ENCODE measurements around the gene TCF7.

The TCF7 gene

DNA sequence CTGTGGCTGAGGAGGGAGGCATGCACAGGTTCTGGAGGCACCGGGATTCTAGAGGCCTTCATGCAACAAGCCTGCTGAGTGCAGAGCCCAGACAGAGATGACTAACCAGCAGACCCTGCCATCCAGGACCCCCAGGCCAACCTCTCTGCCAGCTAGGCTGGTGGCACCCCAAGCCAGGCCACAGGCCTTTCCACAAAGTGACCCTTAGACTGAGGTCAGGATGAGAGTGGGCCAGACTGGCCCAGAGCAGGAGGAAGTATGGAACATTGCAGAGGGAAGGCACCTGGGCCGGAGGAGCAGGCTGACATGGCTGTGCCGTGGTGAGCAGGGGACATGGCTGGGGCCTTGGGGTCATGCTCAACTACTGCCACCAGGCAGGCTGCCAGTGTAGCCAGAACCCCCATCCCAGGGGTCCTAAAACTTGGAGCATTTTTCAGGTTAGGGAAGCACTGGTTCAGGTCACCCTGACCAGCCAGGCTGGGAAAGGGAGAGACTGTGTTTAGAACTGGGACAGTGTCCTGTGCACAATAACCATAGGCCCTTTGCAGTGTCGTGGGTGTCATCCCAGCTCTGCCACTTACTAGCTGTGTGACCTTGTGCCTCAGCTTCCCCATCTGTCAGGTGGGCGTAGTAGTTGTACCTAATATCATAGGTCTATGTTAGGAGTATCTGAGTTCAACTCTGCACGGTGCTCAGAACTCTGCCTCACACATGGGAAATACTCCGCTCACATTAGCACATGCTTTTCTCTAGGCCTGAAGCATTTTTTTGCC lies 17.3 kb downstream of the TCF7 start:
- no peak for DNase-seq

DNA sequence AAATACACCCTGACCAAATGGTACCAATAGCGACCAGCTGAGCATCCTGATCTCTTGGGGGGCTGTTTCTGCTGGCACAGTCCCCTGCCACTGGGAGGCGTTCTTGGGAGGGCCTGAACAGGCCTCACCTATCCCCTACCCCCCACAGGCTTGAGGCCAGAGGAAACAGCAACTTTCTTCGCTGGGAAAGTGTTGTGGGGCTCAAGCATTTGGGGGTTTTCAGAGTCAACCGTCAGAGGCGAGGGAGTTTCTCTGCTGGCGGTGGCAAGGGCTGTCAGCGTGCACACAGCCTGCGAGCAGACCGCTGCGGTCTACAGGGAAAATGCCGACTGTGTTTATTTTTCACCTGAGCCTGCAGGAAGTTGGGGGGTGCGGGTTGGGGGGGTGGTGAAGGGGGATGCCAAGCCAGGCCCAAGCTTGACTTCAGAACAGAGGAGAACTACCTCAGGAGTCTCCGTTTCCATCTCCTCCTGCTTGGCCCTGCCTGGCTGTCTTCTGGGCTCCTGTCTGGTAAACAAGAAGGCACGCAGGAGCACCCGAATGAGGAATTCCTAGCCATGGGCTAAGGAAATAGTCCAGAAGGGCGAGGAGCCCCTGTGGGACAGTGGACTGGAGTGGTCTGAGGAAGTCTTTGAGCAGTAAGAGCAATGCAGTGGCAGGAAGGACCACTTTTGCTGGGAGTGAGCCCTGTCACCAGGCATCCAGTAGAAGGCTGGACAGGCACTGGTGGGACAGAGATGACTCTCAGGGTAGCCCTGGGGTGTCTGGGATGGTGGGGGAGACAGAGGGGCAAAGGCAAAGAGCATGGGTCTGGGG lies 18.1 kb downstream of the TCF7 start:
- no peak for DNase-seq

DNA sequence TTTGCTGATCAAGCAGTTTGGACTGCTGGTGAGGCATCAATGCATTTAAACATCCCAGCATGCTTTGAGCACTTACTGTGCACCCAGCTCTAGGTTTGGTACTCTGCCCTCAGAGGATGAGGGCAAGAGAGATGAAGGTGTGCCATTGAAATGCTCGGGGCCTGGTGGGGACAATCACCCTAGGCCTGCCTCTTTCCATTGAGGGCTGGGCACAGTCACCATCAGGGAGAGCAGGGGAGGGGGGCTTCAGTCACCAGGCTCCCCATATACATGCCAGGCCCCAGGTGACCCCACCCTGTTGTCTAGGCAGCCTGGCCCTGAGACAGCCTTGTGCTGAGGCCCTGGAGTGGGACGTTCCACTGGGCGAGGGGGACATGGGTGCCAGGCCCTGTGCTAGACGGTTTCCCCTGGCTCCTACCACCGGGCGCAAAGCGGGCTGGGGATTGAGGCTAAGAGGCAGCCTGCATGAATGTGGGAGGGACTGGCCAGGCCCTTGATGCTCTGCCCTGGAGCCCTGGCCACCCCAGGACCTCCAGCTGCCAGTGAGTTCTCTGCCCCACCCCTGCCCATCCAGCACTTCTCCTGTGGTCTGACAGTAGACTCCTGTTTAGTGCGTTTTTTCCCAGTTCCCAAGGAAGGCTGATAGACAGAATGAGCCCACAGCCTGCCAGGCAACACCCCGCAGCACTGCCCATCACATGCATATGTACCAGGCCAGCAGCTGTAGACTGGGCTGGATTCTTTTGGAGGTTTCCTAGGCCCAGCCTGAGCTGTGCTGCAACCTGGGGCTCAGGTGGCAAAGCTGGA lies 18.9 kb downstream of the TCF7 start:
- DNase-seq = no peak

DNA sequence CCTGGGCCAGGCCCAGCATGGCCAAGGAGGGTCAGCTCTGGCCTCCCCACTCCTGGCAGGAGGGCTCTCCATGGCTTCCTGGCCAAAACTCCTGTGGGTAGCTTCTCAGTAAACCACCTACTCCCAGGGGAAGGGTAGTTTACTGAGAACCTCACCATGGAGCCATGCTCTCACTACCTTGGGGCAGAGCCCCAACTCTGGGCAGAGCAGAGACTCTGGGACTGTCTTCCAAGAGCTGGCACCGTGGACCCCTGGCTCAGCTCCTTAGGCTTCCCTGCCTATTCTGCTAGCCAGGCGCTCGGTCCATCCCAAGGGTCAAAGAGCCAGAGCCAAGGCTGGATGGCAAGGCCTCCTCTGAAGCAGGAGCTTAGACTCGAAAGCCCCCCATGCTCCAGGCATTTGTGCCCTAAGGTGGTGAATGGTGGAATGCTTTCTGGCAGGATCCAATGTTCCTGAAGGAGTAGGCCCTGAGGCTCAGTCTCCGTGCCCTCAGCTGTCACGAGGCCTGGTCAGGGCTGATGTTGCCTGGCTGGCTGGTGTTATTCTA lies 19.6 kb downstream of the TCF7 start:
- DNase-seq = no peak

DNA sequence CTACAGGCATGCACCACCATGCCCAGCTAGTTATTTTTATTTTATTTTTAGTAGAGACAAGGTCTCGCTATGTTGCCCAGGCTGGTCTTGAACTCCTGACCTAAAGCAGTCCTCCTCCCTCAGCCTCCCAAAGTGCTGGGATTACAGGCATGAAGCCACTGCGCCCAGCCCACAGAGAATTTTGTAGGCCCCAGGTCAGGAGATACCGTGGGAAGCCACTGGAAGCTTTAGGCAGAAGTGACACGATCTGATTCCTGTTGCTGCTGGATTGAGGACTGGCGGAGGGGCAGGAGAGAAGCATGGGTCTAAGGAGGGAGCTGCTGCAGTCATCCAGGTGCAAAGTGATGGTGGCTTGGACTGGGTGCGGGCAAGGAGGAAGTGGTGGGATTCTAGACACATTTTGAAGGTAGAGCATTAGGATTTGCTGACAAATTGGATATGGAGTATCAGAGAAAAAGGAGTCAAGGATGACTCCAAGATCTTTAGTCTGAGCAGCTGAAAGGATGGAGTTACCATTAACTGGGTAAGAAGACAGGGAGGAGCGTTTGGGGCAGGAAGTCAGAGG lies 20.7 kb downstream of the TCF7 start:
- DNase-seq = no peak

DNA sequence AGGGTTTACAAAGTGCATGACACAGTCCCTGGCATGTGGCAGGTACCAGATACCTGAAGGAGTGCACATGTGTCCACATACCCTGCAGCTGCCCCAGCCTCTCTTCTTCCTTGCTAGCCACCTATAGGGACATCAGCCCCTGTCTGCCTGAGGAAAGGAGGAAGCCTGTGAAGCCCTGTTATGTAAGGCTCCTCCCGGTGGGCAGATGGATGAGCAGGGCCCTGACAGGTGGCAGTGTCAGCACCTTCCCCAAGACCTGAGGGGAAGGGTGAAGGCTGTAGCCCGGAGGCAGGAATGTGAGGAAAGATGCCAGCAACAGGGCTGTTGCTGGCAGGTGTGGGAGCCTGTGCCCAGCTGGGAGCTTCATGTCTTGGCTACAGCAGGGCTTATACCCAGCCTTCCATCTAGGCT lies 21.7 kb downstream of the TCF7 start:
- no peak for DNase-seq

DNA sequence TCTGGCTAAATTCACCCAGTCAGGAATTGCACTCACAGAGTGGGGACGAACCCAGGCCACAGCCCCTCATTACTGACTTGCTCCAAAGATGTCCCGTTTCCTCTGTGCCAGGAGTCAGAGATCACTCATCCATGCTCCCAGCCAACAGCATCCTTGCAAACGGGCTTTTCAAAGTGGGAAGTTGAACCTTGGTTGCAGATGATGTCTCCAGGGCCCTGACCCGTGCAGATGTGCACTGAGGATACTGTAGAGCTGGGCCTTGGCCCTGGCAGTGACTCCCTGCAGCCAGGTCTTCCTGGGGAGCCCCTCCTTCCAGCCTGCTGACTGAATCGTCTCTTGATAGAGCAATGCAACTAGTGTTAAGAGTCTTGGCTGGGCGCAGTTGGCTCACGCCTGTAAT lies 22.3 kb downstream of the TCF7 start:
- DNase-seq = no peak

DNA sequence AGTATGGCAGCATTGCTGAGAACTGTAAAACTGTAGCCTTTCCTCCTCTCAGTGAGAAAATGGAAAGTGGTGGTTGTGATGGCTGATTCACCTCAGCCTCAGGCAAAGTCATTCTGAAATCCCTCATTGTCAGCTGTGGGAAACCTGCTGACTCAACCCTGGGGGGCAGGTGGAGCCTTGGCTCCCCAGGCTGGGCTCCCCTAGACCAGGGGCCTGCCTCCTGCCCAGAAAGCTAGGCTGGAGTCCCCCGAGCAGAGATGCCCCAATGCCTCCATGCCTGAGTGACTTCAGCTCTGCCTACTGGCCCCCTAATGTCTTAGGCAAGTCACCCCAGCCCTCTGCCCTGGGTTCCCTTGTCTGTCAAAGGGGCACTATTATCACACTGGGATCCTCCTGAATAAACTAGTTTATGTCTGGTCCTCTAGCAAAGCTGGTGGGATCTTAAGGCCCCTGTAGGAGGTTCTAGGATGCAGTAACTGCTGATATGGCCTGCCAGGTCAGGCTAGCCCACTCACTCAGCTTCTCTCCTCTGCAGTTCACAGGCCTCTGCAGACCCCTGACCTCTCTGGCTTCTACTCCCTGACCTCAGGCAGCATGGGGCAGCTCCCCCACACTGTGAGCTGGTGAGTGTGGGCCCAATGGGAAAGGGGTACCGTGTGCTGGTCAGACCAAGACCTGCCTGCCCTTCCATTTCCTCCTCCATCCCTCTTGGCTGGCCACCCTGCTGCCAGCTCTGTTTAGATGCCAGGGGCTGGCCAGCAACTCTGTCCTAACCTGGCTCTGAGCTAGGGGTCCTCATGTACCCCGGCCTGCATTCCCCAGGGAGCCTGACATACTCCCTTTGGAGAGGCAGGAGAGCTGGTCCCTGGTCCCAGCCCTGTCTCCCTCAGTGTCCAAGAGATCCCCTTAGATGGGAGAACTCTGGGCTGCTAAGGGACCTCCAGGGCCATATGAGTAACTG lies 24.2 kb downstream of the TCF7 start:
- DNase-seq = no peak

DNA sequence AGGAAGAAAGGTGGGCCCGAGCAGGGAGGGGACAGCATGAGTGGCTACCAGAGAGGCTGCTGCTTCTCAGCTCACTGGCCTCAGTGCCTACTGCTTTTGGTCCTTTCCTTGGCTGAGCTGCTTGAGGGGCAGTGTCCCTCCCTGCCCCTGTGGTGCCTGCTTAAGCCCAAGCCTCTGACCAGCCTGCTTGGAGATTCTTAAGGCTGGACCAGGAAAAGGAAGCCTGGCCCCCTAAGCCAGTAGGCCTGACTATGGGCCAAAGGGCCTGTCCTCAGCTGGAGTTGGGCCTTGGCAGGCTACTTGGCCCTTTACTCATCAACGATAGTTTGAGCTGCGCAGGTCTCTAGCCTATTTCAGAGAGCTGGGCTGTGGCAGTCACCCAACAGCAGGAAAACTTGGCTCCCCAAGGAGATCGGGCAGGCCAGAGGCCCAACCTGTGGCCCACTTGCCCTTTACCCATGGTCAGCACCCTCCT lies 24.9 kb downstream of the TCF7 start:
- no peak for DNase-seq

DNA sequence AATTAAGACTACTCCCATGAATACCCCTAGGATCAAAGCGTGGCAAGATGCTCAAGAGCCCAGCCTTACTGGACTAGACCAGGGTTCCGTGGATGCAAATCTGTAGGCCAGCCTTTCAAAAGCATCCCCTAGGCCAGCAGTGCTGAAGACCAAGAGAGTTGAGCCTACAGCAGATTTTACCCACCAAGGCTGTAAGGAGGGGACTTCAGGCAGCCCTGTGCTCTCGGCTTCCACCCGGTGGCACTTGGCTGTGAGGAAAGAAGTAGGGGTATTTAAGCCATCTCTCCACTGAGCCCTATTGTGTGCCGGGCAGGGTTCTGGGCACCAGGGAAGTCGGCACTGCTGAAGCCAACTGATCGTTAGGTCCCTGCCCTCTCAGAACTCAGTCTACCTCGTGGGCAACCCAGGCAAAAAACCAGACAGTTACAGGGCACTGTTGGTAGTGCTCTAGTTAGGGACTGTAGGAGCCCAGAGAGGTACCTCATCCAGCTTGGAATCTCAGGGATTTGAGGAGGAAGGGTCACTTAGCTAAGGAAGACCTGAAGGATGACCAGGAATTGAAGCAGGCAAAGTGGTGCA lies 25.5 kb downstream of the TCF7 start:
- DNase-seq = no peak

DNA sequence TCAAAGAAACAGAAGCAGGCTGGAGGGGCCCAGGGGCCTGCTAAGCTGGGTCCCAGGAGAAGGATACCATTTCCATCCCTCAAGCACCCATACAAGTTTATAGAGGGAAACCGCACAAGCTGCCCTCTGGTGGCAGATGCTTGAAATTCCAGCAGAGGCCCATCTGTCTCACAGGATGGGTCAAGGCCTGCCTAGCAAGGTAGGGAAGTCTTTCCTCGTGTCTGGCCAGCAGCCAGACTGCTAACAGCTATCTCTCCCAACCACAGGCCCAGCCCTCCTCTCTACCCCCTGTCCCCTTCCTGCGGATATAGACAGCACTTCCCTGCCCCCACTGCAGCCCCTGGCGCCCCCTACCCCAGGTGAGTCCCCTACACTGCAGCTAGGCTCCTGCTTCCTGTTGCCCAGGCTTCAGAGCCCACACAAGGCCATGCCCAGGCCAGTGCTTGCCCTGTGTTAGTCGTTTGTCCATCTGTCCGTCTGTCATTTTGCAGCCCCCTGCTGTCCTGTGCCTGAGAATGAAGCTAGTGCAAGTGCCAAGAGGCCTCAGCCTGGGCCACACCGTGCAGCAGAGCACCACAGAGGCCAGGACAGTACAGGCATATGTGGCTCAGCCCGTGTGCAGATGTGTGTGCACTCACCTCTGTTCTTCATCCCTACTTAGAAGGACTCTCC lies 26.2 kb downstream of the TCF7 start:
- peak in 1 of 2 donors; percentile 47 for DNase-seq

DNA sequence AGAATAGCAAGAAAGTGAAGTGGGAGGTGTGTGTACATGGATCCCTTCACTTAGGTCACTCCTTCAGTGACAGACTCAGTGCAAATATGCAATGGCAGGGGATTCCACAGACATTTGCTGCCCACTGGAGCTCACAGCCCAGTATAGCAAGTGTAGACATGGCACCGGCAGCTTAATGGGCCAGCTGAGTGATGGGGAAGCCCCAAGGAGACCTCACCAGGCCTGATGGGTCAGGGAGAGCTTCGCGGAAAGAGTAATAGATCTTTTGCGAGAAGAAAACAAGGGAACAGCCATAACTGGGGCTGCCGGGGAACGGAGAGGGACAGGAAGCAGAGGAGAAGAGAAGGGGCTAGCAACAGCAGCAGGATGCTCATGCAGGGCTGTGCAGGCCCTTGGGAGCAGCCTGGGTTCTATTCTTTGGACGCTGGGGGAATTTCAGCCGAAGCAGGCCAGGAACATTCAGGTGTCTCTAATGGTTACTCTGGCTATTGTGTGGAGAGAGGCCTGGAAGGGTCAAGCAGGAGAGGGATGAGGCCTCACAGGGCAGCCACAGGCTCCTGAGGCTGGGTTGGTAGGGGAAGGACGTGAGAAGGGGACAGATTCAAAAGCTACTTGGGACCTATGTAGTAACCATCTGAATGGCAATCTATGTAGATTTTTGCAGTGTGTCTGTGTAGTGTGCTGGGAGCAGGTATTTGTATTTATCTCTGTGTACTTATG lies 27.0 kb downstream of the TCF7 start:
- DNase-seq = no peak

DNA sequence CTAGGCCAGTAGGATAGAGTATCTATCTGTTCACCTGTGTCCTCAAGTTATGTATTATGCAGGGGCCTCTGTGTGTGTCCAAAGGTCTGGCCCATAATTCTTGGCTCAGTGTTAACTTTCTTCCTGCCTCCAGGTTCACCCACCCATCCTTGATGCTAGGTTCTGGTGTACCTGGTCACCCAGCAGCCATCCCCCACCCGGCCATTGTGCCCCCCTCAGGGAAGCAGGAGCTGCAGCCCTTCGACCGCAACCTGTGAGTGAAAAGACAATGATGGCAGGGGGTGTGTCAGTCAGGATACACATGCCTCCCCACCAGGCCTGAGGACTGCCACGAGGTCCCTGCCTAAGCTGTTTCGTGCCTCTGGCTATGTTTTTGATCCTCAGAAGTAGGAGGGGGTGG lies 27.6 kb downstream of the TCF7 start:
- no peak for DNase-seq

DNA sequence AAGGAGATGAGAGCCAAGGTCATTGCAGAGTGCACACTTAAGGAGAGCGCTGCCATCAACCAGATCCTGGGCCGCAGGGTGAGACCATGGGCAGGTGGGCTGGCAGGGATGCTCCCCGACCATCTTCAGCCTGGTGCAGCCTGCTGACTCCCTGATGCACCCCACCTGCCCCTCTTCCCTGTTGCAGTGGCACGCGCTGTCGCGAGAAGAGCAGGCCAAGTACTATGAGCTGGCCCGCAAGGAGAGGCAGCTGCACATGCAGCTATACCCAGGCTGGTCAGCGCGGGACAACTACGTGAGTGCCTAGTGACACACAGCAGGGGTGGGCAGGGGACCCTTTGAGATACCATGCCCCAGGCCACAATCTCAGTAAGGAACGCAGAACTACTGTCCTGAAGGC lies 28.3 kb downstream of the TCF7 start:
- no peak for DNase-seq

DNA sequence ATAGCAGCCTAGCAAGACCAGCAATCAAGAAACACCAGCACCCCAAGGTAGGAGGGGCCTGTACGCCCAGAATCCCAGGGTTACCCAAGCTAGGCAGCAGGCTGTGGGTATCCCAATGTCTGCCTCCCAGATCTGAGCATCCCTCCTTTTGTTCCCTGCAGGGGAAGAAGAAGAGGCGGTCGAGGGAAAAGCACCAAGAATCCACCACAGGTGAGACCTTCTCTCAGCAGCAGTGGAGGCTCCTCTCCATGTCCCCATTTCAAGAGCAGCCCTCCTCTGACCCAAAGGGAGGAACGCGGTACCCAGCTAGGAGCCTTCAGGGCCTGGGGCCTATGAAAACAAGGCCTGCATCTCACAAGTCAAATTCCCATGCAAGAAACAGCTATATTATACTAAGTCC lies 28.9 kb downstream of the TCF7 start:
- no peak for DNase-seq

DNA sequence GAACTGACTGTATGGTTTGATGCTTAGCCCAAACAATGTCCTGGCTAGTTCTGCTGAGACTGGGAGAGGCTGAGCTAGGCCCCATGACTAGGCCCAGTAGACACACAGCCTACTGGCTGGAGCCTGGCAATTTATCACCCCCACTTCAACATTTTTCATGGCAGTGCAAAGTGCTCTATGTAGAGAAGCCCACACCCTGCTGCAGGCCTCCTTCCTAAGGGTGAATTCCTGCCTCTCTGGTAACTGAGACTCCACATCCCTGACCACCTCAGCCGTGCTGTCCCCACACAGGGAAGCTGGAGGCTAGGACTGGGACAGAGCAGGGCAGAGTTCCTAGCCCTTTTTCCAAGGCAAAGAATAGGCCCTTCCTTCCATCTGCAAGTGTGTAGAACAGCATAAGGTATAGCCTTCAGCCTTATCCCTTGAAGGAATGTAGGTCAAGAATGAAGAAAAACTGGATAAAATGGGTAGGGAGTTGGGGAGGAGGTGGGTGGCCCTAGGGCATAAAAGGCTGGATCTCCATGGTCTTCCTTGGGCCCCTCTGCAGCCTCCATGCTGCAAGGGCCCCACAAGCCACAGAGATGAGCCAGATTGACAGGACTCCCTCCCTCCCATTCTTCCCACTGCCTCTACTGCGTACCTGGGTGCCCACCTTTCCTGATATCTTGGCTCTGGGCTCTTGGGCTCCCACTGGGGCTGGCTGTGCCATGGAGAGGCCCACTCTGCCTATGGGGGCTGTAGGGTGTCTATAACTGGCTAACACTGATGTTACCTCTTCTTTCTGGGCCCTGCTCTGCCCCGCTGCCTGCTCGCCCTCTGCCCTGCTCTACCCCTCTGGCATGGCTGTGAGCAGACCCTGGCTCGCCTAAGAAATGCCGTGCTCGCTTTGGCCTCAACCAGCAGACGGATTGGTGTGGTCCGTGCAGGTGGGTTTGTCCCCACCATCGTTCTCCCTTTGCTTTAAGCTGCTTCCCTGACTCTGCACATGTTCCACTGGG lies 29.8 kb downstream of the TCF7 start:
- DNase-seq = no peak

DNA sequence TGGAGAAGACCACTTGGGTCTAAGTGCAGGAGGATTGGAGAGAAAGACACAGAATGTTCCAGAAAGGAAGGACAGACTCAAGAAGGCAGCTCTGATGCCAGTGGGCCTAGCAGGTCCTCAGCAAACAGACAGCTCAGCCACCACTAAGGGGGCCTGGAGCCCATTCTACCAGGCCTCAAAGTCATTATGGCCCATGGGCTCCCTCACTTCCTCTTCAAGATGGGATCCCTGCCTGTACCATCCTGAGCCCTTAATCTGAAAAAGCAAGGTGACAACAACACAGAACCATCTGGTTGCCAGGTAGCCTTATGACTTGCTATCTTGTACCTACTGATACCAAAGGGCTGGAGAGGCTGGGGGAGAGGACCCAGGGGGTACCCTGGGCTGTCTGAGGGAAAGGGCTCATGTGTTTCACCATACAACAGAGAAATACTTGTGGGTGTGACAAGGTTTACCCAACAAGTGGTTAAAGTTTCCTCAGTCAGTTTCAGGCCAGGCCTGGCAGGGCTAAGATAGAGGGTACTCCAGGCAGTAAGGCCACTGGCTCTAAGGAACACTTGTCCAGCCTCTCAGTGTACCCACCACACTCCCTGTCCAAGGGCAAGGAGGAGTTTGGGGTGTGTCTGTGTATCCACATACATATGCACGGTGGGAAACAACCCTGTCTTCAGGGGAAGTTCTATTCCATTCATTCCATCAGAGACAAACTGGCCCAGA lies 30.7 kb downstream of the TCF7 start:
- no peak for DNase-seq

All from hippocampal formation (tissue), 2 donors.